A673 (cell line): ENCODE data around the gene CRYBG3.

Experiments
- CTCF ChIP-seq: fragments of 300-800, 200-600 bp; sonication (generic); conservative IDR thresholded peaks from 2 replicates; pipeline ENCODE4 v1.5.1; 2017; ENCODE audit warnings: low read depth, mild to moderate bottlenecking, antibody characterized with exemption, low read length, moderate library complexity, mixed read lengths
- EZH2 ChIP-seq: fragments of 200-600 bp; sonication (generic); IDR thresholded peaks from 2 replicates; pipeline ENCODE4 v1.6.1; 2017; ENCODE audit warnings: borderline replicate concordance, low read depth, mild to moderate bottlenecking, mixed read lengths, antibody characterized with exemption, low read length; ENCODE audit not compliant: poor library complexity, severe bottlenecking

GRCh38 chr3:97993526-97993925, 171.7 kb downstream of the CRYBG3 start:
- TF ChIP-seq CTCF (no peak), EZH2 (no peak)
